IMR-90 (cell line): ENCODE results near the gene EPN2. TPM values are rescaled to one million over a fixed set of nuclear protein-coding genes. Genes with fewer than 3 reads are reported as not detected.

Source experiments
- ATAC-seq: fragments of 200-7000 bp; cut with Tn5 transposase; 2 replicates; pipeline ENCODE4 v1.9.1; 2020; ENCODE audit warnings: low read depth, mild to moderate bottlenecking, moderate library complexity
- BruUV-seq: library from RNA; stranded (reverse); fragments of 400-500 nt; replicated peaks from 2 replicates; lab custom pipeline; 2021; lab: Mats Ljungman, UMichigan
- CTCF ChIA-PET: fragments of 300-600 bp; formaldehyde crosslinking; extraction: SDS; loops from one replicate; lab custom pipeline; 2021; ENCODE audit warnings: antibody characterized with exemption; lab: Yijun Ruan, JAX
- POLR2A ChIA-PET: fragments of 300-600 bp; sonication (Branson Sonifier 250); formaldehyde crosslinking; loops from one replicate; lab custom pipeline; 2022; ENCODE audit warnings: antibody characterized with exemption; ENCODE audit not compliant: unreplicated experiment; lab: Charles Lee
- DNase-seq: peaks from one replicate; pipeline ENCODE4 v3.0.0; 2013
- H2AFZ ChIP-seq: replicated peaks from 2 replicates; pipeline ENCODE3; 2013; ENCODE audit warnings: low read length, mild to moderate bottlenecking; ENCODE audit not compliant: poor library complexity
- H2AK5ac ChIP-seq: 2 replicates; pipeline ENCODE4 v1.6.1; 2013; ENCODE audit warnings: low read depth, low read length, inconsistent platforms
- H2AK9ac ChIP-seq: replicated peaks from 2 replicates; pipeline ENCODE3; 2013; ENCODE audit warnings: mild to moderate bottlenecking, low read depth, low read length, moderate library complexity; ENCODE audit not compliant: poor library complexity
- H2BK120ac ChIP-seq: 2 replicates; pipeline ENCODE4 v1.6.1; 2013; ENCODE audit warnings: low read depth, low read length, inconsistent platforms
- H2BK15ac ChIP-seq: 3 replicates; pipeline ENCODE4 v1.6.1; 2013; ENCODE audit warnings: low read depth, low read length, inconsistent platforms
- H2BK20ac ChIP-seq: 2 replicates; pipeline ENCODE4 v1.6.1; 2013; ENCODE audit warnings: low read depth, mild to moderate bottlenecking, inconsistent platforms, low read length, moderate library complexity
- H2BK5ac ChIP-seq: 2 replicates; pipeline ENCODE4 v1.6.1; 2013; ENCODE audit warnings: mild to moderate bottlenecking, low read depth, low read length, inconsistent platforms; ENCODE audit not compliant: poor library complexity, severe bottlenecking
- H3K14ac ChIP-seq: replicated peaks from 2 replicates; pipeline ENCODE4 v1.6.1; 2013; ENCODE audit warnings: low read depth, low read length, inconsistent platforms
- H3K18ac ChIP-seq: 2 replicates; pipeline ENCODE4 v1.6.1; 2013; ENCODE audit warnings: low read depth, low read length, control low read depth
- H3K23ac ChIP-seq: 2 replicates; pipeline ENCODE4 v1.6.1; 2013; ENCODE audit warnings: low read depth, low read length, inconsistent platforms
- H3K27ac ChIP-seq: 2 replicates; pipeline ENCODE4 v1.5.1; 2013; ENCODE audit warnings: mild to moderate bottlenecking, control low read depth, low read length; ENCODE audit not compliant: insufficient read depth
- H3K27me3 ChIP-seq: 2 replicates; pipeline ENCODE4 v1.6.1; 2013; ENCODE audit warnings: low read length; ENCODE audit not compliant: control insufficient read depth, insufficient read depth
- H3K36me3 ChIP-seq: 2 replicates; pipeline ENCODE4 v1.6.1; 2013; ENCODE audit warnings: low read length, mixed read lengths; ENCODE audit not compliant: control insufficient read depth, insufficient read depth
- H3K4ac ChIP-seq: 2 replicates; pipeline ENCODE4 v1.6.1; 2013; ENCODE audit warnings: low read depth, low read length, inconsistent platforms
- H3K4me1 ChIP-seq: 2 replicates; pipeline ENCODE4 v1.6.1; 2013; ENCODE audit warnings: low read length, mixed read lengths; ENCODE audit not compliant: control insufficient read depth, insufficient read depth
- H3K4me2 ChIP-seq: 2 replicates; pipeline ENCODE4 v1.6.1; 2013; ENCODE audit warnings: low read depth, mild to moderate bottlenecking, control low read depth, low read length, moderate library complexity
- H3K4me3 ChIP-seq: 2 replicates; pipeline ENCODE4 v1.5.1; 2013; ENCODE audit warnings: low read depth, mild to moderate bottlenecking, control low read depth, low read length, moderate library complexity; ENCODE audit not compliant: insufficient read depth
- H3K56ac ChIP-seq: 2 replicates; pipeline ENCODE4 v1.6.1; 2013; ENCODE audit warnings: low read length, inconsistent platforms; ENCODE audit not compliant: insufficient read depth; ENCODE audit errors: extremely low read depth
- H3K79me1 ChIP-seq, 2 experiments: 2 replicates each; pipeline ENCODE4 v1.6.1; 2013; ENCODE audit warnings: low read length in 2 of 2, inconsistent platforms in 1 of 2, low read depth in 1 of 2
- H3K9ac ChIP-seq: 2 replicates; pipeline ENCODE4 v1.6.1; 2013; ENCODE audit warnings: low read depth, low read length, control low read depth
- H3K9me1 ChIP-seq: 2 replicates; pipeline ENCODE4 v1.6.1; 2013; ENCODE audit warnings: low read length, inconsistent platforms; ENCODE audit not compliant: insufficient read depth
- H3K9me3 ChIP-seq: 2 replicates; pipeline ENCODE4 v1.6.1; 2013; ENCODE audit warnings: low read length; ENCODE audit not compliant: control insufficient read depth, insufficient read depth
- H4K20me1 ChIP-seq: 2 replicates; pipeline ENCODE4 v1.6.1; 2013; ENCODE audit warnings: low read length, inconsistent platforms; ENCODE audit not compliant: insufficient read depth
- H4K5ac ChIP-seq: 2 replicates; pipeline ENCODE4 v1.6.1; 2013; ENCODE audit warnings: mild to moderate bottlenecking, low read depth, low read length, control low read depth
- H4K8ac ChIP-seq, 2 experiments: 2 replicates each; pipeline ENCODE4 v1.6.1; 2013; ENCODE audit warnings: low read depth in 2 of 2, low read length in 2 of 2, control low read depth in 1 of 2, inconsistent platforms in 1 of 2
- H4K91ac ChIP-seq: 2 replicates; pipeline ENCODE4 v1.6.1; 2013; ENCODE audit warnings: low read depth, low read length, inconsistent platforms; ENCODE audit not compliant: insufficient read depth
- BHLHE40 ChIP-seq: fragments of 150-350 bp; IDR thresholded peaks from 2 replicates; pipeline ENCODE4 v1.6.1; 2016; ENCODE audit warnings: mild to moderate bottlenecking, low read depth, low read length
- CEBPB ChIP-seq: IDR thresholded peaks from 2 replicates; pipeline ENCODE4 v1.6.1; 2012; ENCODE audit warnings: low read depth, low read length, improper control_type of control experiment
- CHD1 ChIP-seq: IDR thresholded peaks from 2 replicates; pipeline ENCODE4 v1.6.1; 2012; ENCODE audit warnings: low read depth, low read length, improper control_type of control experiment
- CTCF ChIP-seq: conservative IDR thresholded peaks from 2 replicates; pipeline ENCODE4 v1.5.1; 2012; ENCODE audit warnings: mild to moderate bottlenecking, low read depth, low read length, improper control_type of control experiment
- ELK1 ChIP-seq: fragments of 150-350 bp; IDR thresholded peaks from 2 replicates; pipeline ENCODE4 v1.6.1; 2016; ENCODE audit warnings: low read depth, mild to moderate bottlenecking, low read length, moderate library complexity, borderline replicate concordance
- FOS ChIP-seq: fragments of 150-350 bp; IDR thresholded peaks from 2 replicates; pipeline ENCODE4 v1.6.1; 2016; ENCODE audit warnings: low read depth, low read length
- MAFK ChIP-seq: IDR thresholded peaks from 2 replicates; pipeline ENCODE4 v1.6.1; 2012; ENCODE audit warnings: low read depth, low read length, improper control_type of control experiment
- MAZ ChIP-seq: IDR thresholded peaks from 2 replicates; pipeline ENCODE4 v1.6.1; 2012; ENCODE audit warnings: low read depth, mild to moderate bottlenecking, low read length, improper control_type of control experiment, moderate library complexity, borderline replicate concordance
- MXI1 ChIP-seq: IDR thresholded peaks from 2 replicates; pipeline ENCODE4 v1.6.1; 2012; ENCODE audit warnings: low read depth, mild to moderate bottlenecking, low read length, moderate library complexity, borderline replicate concordance
- NFE2L2 ChIP-seq: fragments of 150-350 bp; IDR thresholded peaks from 2 replicates; pipeline ENCODE4 v1.6.1; 2016; ENCODE audit warnings: low read depth, mild to moderate bottlenecking, low read length
- POLR2A ChIP-seq: IDR thresholded peaks from 2 replicates; pipeline ENCODE4 v1.6.1; 2012; ENCODE audit warnings: mild to moderate bottlenecking, low read depth, low read length
- RAD21 ChIP-seq: IDR thresholded peaks from 2 replicates; pipeline ENCODE4 v1.6.1; 2012; ENCODE audit warnings: low read length, improper control_type of control experiment
- RFX5 ChIP-seq: IDR thresholded peaks from 2 replicates; pipeline ENCODE4 v1.8.0; 2012; ENCODE audit warnings: low read depth, mild to moderate bottlenecking, low read length, moderate library complexity
- SMC3 ChIP-seq: fragments of 150-350 bp; IDR thresholded peaks from 2 replicates; pipeline ENCODE4 v1.6.1; 2016; ENCODE audit warnings: low read depth, mild to moderate bottlenecking, antibody characterized with exemption, low read length, moderate library complexity
- whole genome bisulfite sequencing, 2 experiments: methylation state at CpG; one replicate each; pipeline versions ENCODE4 v1.1.5 to v1.1.7; 2013; ENCODE audit warnings: missing lambda C conversion rate in 2 of 2; ENCODE audit not compliant: insufficient read length in 1 of 2; ENCODE audit errors: extremely low coverage in 2 of 2; 5-methylcytosine and 5-hydroxymethylcytosine counted together
- dilution Hi-C: fragments of 300-500 bp; cut with HindIII; formaldehyde crosslinking; loops from one replicate; pipeline ENCODE4 v1.14.3; 2018; ENCODE audit warnings: low sequenced_read_pairs; ENCODE audit not compliant: unreplicated experiment
- in situ Hi-C: fragments of 300-500 bp; cut with MboI; formaldehyde crosslinking; loops from 3 replicates; pipeline ENCODE4 v1.14.3; 2019; ENCODE audit warnings: low sequenced_read_pairs, inconsistent platforms, mixed read lengths
- intact Hi-C: fragments of 100-400 bp; cut with micrococcal nuclease; formaldehyde crosslinking; loops from 2 replicates; pipeline ENCODE4 v1.10.0; 2022
- polyA plus RNA-seq, 3 experiments: library from polyadenylated mRNA; depleted of rRNA; stranded (reverse); fragments of >200 nt; gene quantifications; 2 replicates each; pipeline ENCODE4 v1.2.3, GENCODE V29; 2012; ENCODE audit warnings: low replicate concordance in 1 of 3
- total RNA-seq: library from RNA; depleted of rRNA; stranded (reverse); fragments of >200 nt; gene quantifications from 2 replicates; pipeline ENCODE4 v1.2.3, GENCODE V29; 2012
- TF ChIP-seq, protein P1 (sequence below): fragments of 150-350 bp; IDR thresholded peaks from 2 replicates; pipeline ENCODE4 v1.6.1; 2017; ENCODE audit warnings: mild to moderate bottlenecking, antibody characterized with exemption, low read length, low read depth

Gene EPN2
- total and polyA plus RNA-seq, 2 of the 4 experiments (the other 2 are of a cell fraction), result 14.9 to 25.3 TPM

DNA sequence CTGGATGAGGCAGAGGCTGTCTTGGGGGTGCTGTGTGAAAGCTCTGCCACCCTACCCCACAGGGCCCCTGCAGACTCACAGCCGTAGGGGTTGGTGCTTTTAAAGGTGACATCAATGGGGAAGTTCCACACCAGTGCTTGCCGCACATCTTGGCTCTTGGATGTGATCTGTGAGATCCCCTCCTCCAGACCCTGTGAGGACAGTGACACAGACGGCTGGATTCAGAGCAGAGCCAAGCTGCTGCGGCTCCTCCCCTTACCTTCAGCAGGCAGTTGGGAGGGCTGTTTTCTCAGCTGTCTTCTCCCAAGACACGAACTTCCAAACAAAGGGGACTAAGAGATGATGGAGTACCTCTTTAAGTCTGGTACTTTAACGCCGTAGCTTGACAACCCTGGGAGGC lies 120.6 kb downstream of the EPN2 start:
- BruUV-seq, result no TSS peak
- no peak overlapping the region for H3K4me2 ChIP-seq
- H2BK120ac ChIP-seq, result no peak overlapping the region
- peaks cover 6% of the 10 kb centered on the region for H3K36me3 ChIP-seq
- H3K4me1 ChIP-seq, result no peaks in the 10 kb centered on the region
- no peak overlapping the region for H4K91ac ChIP-seq
- WGBS, 2 experiments, result 71% methylated on average over 2 of the region's 7 CpGs; no CpG with 5 or more reads in 1 of the 2 experiments
- no peak overlapping the region for H3K23ac ChIP-seq
- H3K9ac ChIP-seq, result no peak overlapping the region
- ATAC-seq (no peak), DNase-seq (no peak)
- no peaks in the 10 kb centered on the region for H3K9me3 ChIP-seq
- H2AFZ ChIP-seq, result no peak overlapping the region
- no peak overlapping the region for H2AK5ac ChIP-seq
- TF ChIP-seq CHD1 (no peak), CEBPB (no peak), BHLHE40 (no peak), RFX5 (no peak), CTCF (no peak), SMC3 (no peak), POLR2A (no peak), RAD21 (no peak), MXI1 (no peak), FOS (no peak), MAZ (no peak), ELK1 (no peak), NFE2L2 (no peak), MAFK (no peak)
- TF ChIP-seq, protein P1, sequence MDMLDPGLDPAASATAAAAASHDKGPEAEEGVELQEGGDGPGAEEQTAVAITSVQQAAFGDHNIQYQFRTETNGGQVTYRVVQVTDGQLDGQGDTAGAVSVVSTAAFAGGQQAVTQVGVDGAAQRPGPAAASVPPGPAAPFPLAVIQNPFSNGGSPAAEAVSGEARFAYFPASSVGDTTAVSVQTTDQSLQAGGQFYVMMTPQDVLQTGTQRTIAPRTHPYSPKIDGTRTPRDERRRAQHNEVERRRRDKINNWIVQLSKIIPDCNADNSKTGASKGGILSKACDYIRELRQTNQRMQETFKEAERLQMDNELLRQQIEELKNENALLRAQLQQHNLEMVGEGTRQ, result no peak
- H4K5ac ChIP-seq, result no peak overlapping the region
- H3K14ac ChIP-seq, result no peak overlapping the region
- H3K27ac ChIP-seq, result no peak overlapping the region
- CTCF ChIA-PET, result no interaction called here
- H3K4ac ChIP-seq, result no peak overlapping the region
- dilution Hi-C loops, result no loop called here
- H3K56ac ChIP-seq, result no peak overlapping the region
- H2BK20ac ChIP-seq, result no peak overlapping the region
- no peak overlapping the region for H2BK5ac ChIP-seq
- H4K8ac ChIP-seq, result no peak overlapping the region
- no peak overlapping the region for H3K18ac ChIP-seq
- in situ Hi-C loops, result no loop called here
- H3K27me3 ChIP-seq, result no peaks in the 10 kb centered on the region
- H3K9me1 ChIP-seq, result peaks cover 9% of the 10 kb centered on the region
- POLR2A ChIA-PET, result no interaction called here
- H2BK15ac ChIP-seq, result no peak overlapping the region
- peaks cover 4 to 11% of the 10 kb centered on the region in 2 experiments; a peak in 3 of 4 replicates for H3K79me1 ChIP-seq
- intact Hi-C loops, result no loop called here
- H2AK9ac ChIP-seq, result no peak overlapping the region
- H3K4me3 ChIP-seq, result no peak overlapping the region
- H4K20me1 ChIP-seq, result no peaks in the 10 kb centered on the region; the same call in 1 of the 2 replicates
